Measurements from ENCODE around the gene DHRS12. TPM values are rescaled to one million over a fixed set of nuclear protein-coding genes. Genes with fewer than 3 reads are reported as not detected.

Gene DHRS12
- total RNA-seq, 1 donor from 2014 or later, result 12.5 TPM

DNA sequence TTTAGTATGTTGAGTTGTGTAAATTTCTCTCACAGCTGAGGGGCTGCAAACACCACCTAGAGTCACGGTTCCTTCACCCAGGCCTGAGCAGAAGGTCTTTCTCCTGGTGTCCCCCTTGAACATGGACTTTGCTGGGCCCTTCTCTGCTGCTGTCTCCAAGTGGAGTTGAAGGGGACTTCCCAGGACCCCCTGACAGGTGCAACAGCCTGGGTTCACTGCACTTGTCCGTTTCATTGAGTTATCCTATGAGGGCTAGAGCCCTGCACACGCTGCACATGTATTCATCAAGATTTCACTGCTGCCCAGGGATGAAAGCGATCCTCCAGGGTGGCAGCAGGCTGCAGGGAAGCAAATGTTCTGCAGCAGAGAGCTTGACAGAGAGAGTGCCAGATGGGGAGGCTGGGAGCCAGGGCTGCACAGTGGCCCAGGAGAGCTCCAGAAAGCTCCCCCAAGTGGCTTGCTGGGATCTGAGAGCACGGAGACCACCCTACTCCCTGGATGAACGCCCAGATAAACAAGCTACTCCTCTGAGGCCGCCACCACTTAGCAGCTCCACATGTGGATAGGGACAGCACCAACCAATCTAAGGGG, 30.7 kb upstream of the DHRS12 start:
- Histone ChIP-seq H3K4me3 (no peak overlapping the region), H3K27me3 (no peaks in the 10 kb centered on the region), H3K9me3 (no peaks in the 10 kb centered on the region), H3K4me1 (no peaks in the 10 kb centered on the region), H3K36me3 (no peaks in the 10 kb centered on the region), H3K27ac (no peak overlapping the region)
- TF ChIP-seq, protein P1, sequence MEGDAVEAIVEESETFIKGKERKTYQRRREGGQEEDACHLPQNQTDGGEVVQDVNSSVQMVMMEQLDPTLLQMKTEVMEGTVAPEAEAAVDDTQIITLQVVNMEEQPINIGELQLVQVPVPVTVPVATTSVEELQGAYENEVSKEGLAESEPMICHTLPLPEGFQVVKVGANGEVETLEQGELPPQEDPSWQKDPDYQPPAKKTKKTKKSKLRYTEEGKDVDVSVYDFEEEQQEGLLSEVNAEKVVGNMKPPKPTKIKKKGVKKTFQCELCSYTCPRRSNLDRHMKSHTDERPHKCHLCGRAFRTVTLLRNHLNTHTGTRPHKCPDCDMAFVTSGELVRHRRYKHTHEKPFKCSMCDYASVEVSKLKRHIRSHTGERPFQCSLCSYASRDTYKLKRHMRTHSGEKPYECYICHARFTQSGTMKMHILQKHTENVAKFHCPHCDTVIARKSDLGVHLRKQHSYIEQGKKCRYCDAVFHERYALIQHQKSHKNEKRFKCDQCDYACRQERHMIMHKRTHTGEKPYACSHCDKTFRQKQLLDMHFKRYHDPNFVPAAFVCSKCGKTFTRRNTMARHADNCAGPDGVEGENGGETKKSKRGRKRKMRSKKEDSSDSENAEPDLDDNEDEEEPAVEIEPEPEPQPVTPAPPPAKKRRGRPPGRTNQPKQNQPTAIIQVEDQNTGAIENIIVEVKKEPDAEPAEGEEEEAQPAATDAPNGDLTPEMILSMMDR (IDR thresholded peaks at IDR 0.05), result no peak
- TF ChIP-seq POLR2A (IDR thresholded peaks at IDR 0.05), result no peak
- TF ChIP-seq POLR2AphosphoS5 (IDR thresholded peaks at IDR 0.05; ENCODE audit: insufficient read depth in 1 of 2, low read depth in 1 of 2), result no peak
- intact Hi-C loops (cut with DNase I), result no loop called here
- peak; percentile 61 to 70 for DNase-seq (ENCODE audit: extremely low spot score in 2 of 2)

DNA sequence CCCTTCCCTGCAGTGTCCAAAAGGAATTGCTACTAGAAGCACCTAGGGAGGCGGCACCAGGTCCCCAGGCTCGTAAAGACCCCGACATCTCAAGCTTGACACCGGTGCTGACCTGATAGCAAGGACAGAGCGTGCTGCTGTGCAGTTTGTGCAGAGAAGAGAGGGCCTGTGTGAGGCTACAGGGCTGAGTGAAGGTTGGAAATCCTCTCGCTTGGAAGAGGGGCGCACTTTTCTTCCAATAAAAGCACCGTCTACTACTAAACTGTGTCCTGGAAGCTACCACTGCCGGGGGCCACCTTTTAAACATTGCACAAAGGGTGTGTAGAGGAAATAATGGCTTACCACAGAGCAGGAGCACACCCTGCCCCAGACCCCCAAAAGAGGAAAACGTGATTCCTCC, 30.0 kb upstream of the DHRS12 start:
- Histone ChIP-seq H3K36me3 (no peaks in the 10 kb centered on the region), H3K4me1 (no peaks in the 10 kb centered on the region), H3K4me3 (no peak overlapping the region), H3K9me3 (no peaks in the 10 kb centered on the region), H3K27me3 (no peaks in the 10 kb centered on the region), H3K27ac (no peak overlapping the region)
- intact Hi-C loops (cut with DNase I), result no loop called here
- no peak for DNase-seq (ENCODE audit: extremely low spot score in 2 of 2)
- TF ChIP-seq POLR2A (IDR thresholded peaks at IDR 0.05) (no peak), POLR2AphosphoS5 (IDR thresholded peaks at IDR 0.05; ENCODE audit: insufficient read depth in 1 of 2, low read depth in 1 of 2) (no peak)
- TF ChIP-seq, protein P1 (IDR thresholded peaks at IDR 0.05), result no peak

DNA sequence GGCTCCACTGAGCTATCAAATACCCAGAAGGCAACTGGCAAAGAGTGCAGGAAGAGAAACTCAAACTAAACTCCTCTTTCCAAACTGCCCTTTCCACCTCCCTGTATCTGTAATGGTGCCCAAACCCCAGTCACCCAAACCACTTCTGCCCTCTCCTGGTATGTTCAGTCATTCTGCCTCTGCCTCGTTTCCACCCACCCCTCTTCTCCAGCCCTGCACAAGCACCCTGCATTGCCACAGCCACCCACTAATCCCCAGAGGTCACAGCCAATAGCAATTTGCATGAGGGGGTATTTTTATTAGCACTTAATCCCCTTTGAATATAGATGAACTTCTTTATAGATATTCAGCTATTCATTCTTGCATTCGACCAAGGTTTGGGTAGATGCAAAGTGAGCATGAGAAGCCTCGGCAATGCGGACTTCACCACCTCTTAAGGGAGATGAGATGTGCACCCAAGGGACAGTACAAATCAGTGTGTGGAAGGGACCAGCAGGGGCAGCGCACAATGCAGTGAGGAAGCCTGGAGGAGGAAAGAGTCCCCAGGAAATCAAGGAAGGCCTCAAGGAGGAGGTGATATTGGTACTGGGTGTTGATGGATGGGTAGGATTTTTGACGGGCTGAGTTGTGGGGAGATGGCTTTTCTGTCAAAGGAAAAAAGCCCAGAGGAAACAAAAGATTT, 28.6 kb upstream of the DHRS12 start:
- peak in 1 of 2 donors; percentile 81 for DNase-seq (ENCODE audit: extremely low spot score in 2 of 2)
- no peak overlapping the region for H3K27ac ChIP-seq
- no peaks in the 10 kb centered on the region for H3K27me3 ChIP-seq
- intact Hi-C loops (cut with DNase I), result no loop called here
- no peaks in the 10 kb centered on the region for H3K36me3 ChIP-seq
- H3K9me3 ChIP-seq, result no peaks in the 10 kb centered on the region
- TF ChIP-seq, protein P1 (IDR thresholded peaks at IDR 0.05), result peak; percentile 25 to 30 (median 26)
- no peak for TF ChIP-seq POLR2AphosphoS5 (IDR thresholded peaks at IDR 0.05; ENCODE audit: insufficient read depth in 1 of 2, low read depth in 1 of 2)
- no peak overlapping the region for H3K4me3 ChIP-seq
- no peaks in the 10 kb centered on the region for H3K4me1 ChIP-seq

GRCh38 chr13:51831519-51831918, 27.6 kb upstream of the DHRS12 start:
- no peaks in the 10 kb centered on the region for H3K36me3 ChIP-seq
- H3K27me3 ChIP-seq, result no peaks in the 10 kb centered on the region
- no peak for DNase-seq (ENCODE audit: extremely low spot score in 2 of 2)
- H3K4me1 ChIP-seq, result peaks cover 8% of the 10 kb centered on the region
- no peak overlapping the region for H3K27ac ChIP-seq
- intact Hi-C loops (cut with DNase I), result no loop called here
- TF ChIP-seq POLR2A (IDR thresholded peaks at IDR 0.05), result no peak
- no peak for TF ChIP-seq POLR2AphosphoS5 (IDR thresholded peaks at IDR 0.05; ENCODE audit: insufficient read depth in 1 of 2, low read depth in 1 of 2)
- TF ChIP-seq, protein P1 (IDR thresholded peaks at IDR 0.05), result no peak
- no peaks in the 10 kb centered on the region for H3K9me3 ChIP-seq
- no peak overlapping the region for H3K4me3 ChIP-seq

DNA sequence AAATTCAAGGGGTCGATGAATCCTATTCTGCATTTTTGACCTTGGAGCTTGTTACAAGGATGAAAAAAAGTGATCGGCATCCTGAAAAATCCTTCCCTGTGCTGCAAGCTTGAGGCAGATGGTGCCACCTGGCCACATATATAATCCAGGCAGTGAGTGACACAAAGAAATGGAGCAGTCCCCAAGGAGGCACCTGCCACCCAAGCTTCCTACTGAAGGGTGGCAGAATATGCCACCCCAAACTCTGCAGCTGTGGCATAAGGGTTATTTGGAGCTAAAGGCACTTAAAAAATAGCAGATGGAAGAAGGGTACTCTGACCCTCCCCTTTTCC, 25.6 kb upstream of the DHRS12 start:
- no peak overlapping the region for H3K27ac ChIP-seq
- intact Hi-C loops (cut with DNase I), result no loop called here
- TF ChIP-seq POLR2A (IDR thresholded peaks at IDR 0.05) (no peak), POLR2AphosphoS5 (IDR thresholded peaks at IDR 0.05; ENCODE audit: insufficient read depth in 1 of 2, low read depth in 1 of 2) (no peak)
- TF ChIP-seq, protein P1 (IDR thresholded peaks at IDR 0.05), result no peak

More for the DNA sequence above, 25.6 kb upstream of the DHRS12 start:
- DNase-seq (ENCODE audit: extremely low spot score in 2 of 2), result no peak
- Histone ChIP-seq H3K36me3 (no peaks in the 10 kb centered on the region), H3K4me3 (no peak overlapping the region), H3K4me1 (peaks cover 13% of the 10 kb centered on the region), H3K27me3 (no peaks in the 10 kb centered on the region), H3K9me3 (no peaks in the 10 kb centered on the region)

Measured in vagina (tissue), 2 donors.